ENCODE measurements around the gene TUBA4B.

The TUBA4B gene

GRCh38 chr2:219252900-219253752 lies at the start of gene TUBA4B:
TUBA4B (plus strand) TSS chr2:219253243; CDS start chr2:219253408, 165 bp downstream.
- peak; percentile 51 for DNase-seq

GRCh38 chr2:219204425-219205164 lies 48.4 kb upstream of the TUBA4B start:
- DNase-seq, result no peak

- no peak for DNase-seq
Observed at GRCh38 chr2:219205165-219205538, 47.9 kb upstream of the TUBA4B start.

GRCh38 chr2:219205981-219206327 lies 47.1 kb upstream of the TUBA4B start:
- no peak for DNase-seq

GRCh38 chr2:219206328-219207133 lies 46.5 kb upstream of the TUBA4B start, which contains the start of gene ZFAND2B:
ZFAND2B (plus strand) TSS chr2:219206782; CDS start chr2:219206988, 206 bp downstream.
- peak; percentile 93 for DNase-seq

- no peak for DNase-seq
Observed at GRCh38 chr2:219207134-219207883, 45.7 kb upstream of the TUBA4B start.

GRCh38 chr2:219207884-219208740 lies 44.9 kb upstream of the TUBA4B start:
- no peak for DNase-seq

- no peak for DNase-seq
Observed at GRCh38 chr2:219209236-219210195, 43.5 kb upstream of the TUBA4B start.

GRCh38 chr2:219210196-219210885 lies 42.7 kb upstream of the TUBA4B start:
- no peak for DNase-seq

GRCh38 chr2:219210886-219211362 lies 42.1 kb upstream of the TUBA4B start:
- DNase-seq, result no peak

- no peak for DNase-seq
Observed at GRCh38 chr2:219213026-219213415, 40.0 kb upstream of the TUBA4B start.

- no peak for DNase-seq
Observed at GRCh38 chr2:219213486-219214071, 39.5 kb upstream of the TUBA4B start.

- no peak for DNase-seq
Observed at GRCh38 chr2:219214141-219214540, 38.9 kb upstream of the TUBA4B start.

GRCh38 chr2:219214786-219215185 lies 38.3 kb upstream of the TUBA4B start:
- DNase-seq, result no peak

GRCh38 chr2:219215871-219216534 lies 37.0 kb upstream of the TUBA4B start:
- DNase-seq, result no peak

- no peak for DNase-seq
Observed at GRCh38 chr2:219216535-219216915, 36.5 kb upstream of the TUBA4B start.

- peak; percentile 31 for DNase-seq
Observed at GRCh38 chr2:219218217-219218731, 34.8 kb upstream of the TUBA4B start.

All from RPMI8226 (cell line).